Measurements from ENCODE around the gene NABP1.
"Not testable (repeated sequence)": the region's sequence is repeated elsewhere in the genome, so short reads cannot be mapped to it uniquely, and the experiment has no call there.

The NABP1 gene, protein sequence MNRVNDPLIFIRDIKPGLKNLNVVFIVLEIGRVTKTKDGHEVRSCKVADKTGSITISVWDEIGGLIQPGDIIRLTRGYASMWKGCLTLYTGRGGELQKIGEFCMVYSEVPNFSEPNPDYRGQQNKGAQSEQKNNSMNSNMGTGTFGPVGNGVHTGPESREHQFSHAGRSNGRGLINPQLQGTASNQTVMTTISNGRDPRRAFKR

GRCh38 chr2:191677646-191678436, at the start of gene NABP1:
Gene NABP1, plus strand, starts transcription at chr2:191678136. Its CDS starts 479 bp downstream, at chr2:191678615.
- peak; percentile 98 for DNase-seq

GRCh38 chr2:191629001-191629453, 48.9 kb upstream of the NABP1 start:
- peak; percentile 67 for DNase-seq

DNA sequence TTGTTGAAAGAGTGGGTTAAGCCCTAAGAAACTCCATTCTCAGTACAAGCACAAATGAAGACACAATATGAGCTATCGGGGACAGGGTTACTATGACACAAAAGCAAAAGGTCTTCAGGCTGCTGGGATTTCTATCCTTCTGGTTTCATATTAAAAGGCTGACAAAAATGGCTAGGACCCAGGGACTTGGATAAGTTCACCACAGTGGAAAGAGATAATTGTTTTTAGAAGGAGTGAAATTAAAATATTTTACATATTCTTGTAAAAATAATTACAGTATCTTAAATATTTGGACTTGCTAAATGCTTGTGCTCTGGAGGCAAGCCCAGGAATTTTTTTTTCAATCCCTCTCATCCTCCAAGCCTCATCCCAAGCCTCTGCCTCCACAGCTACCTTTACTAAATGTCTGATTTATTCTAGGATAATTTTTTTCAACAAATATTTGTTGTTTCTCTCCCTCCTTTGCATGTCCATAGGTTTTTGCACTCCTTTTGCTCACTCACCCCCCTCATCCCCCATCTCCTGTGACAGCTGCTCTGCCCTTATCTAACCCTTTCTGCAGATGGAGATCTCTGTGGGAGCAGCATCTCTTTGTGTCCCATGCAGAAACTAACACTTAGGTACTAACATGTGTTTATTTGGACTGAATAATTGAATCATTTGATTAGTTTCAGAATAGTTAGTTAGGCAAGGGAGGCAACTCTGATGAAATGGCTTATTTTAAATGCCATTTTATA, 47.8 kb upstream of the NABP1 start:
- no peak for DNase-seq

GRCh38 chr2:191631754-191632153, 46.2 kb upstream of the NABP1 start:
- DNase-seq, result no peak

DNA sequence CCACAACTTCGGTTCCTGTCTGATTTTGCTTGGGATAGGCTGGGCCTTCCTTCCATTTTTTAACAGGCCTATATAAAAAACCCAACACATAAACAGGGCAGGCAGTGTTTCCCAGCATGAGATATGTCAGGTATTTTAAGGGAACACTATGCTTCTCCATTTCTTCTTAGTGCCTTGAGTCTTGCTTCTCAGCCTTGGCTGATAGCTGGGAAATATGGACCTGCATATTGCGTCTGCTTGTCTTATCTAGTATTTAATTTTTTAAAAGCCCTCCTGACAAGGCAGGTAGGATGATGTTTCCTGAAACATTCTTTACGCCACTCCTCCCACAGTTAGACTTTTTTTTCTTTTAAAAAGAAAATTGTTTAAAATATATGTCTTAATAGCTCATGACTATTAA, 45.5 kb upstream of the NABP1 start:
- no peak for DNase-seq

GRCh38 chr2:191634791-191635190, 43.1 kb upstream of the NABP1 start:
- no peak for DNase-seq

GRCh38 chr2:191635333-191636234, 42.4 kb upstream of the NABP1 start:
- no peak for DNase-seq

GRCh38 chr2:191636235-191636543, 41.7 kb upstream of the NABP1 start:
- peak; percentile 29 for DNase-seq

DNA sequence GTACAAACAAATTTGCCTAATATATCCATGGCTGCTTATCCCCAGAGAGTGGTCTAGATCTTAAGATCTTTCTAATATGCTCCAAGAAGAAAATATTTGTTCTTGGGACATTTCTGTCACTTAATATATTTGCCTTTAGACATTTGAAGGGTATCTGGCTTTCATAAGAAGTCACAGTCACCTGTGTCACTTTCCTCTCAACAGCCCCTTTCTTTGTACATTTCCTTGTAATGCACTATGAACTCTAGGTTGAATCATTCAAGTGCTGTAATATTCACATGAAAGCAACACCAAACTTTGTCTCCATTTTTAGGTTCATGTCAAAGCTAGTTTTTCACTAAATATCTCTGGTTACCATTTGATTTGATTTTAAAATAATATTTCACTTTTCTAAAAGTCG, 41.4 kb upstream of the NABP1 start:
- peak; percentile 51 for DNase-seq

- peak; percentile 86 for DNase-seq
Observed at GRCh38 chr2:191637182-191638078, 40.5 kb upstream of the NABP1 start.

- peak; percentile 52 for DNase-seq
Observed at GRCh38 chr2:191638079-191638801, 39.7 kb upstream of the NABP1 start.

DNA sequence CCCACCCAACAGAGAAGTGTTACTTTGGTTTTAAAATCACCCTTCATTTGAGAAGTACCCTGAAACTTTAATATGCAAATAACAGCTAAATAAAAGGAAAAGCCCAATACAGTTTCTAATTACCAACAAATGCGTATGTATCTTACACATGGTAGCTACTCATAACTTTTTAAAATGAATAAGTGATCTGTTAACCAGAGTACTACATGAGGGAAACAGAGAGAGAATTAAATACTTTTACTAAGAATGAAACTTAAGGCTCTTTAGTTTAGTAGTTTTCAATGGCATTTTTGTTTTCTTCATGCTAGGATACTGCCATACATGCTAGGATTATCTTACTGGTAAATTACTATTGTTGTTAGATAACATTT, 39.1 kb upstream of the NABP1 start:
- no peak for DNase-seq

DNA sequence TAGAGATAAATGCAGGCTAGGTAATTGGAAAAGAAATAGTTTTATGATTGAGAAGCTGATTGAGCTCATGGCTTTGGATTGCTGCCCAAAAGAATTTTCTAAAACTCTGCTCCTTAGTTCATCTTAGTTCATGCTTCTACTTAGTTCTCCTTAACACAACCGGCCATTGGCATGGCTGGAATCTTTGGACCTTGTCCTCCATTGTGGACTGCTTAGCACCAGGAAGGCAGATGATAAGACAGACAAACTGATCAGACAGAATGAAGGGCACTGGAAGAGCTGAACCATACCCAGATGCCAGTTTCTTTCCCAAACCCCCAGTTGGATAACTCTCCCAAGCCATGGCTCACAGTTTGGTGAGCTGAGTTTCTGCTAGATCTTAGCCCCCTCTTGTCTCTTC, 36.3 kb upstream of the NABP1 start:
- DNase-seq, result no peak

DNA sequence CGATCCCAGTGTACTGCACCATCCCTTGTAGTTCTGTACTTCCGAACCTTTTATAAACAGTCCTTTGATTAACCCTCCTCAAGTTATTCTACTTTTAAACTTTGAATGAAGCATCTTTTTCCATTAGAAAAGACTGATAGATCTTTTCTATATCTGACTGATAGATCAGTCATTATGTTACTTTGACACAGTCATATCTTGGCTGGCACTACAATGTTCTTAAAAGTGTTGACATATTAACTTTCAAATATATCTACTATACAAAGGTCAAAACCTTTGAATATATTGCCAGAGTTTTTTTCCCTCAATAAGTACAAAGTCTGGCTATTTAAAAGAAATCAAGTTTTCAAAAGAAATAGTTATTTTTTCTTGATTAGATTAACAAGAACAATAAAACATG, 35.4 kb upstream of the NABP1 start:
- DNase-seq, result no peak

- DNase-seq, result no peak
Observed at GRCh38 chr2:191643429-191643828, 34.5 kb upstream of the NABP1 start.

GRCh38 chr2:191644613-191645012, 33.3 kb upstream of the NABP1 start:
- not testable (repeated sequence) for DNase-seq

DNA sequence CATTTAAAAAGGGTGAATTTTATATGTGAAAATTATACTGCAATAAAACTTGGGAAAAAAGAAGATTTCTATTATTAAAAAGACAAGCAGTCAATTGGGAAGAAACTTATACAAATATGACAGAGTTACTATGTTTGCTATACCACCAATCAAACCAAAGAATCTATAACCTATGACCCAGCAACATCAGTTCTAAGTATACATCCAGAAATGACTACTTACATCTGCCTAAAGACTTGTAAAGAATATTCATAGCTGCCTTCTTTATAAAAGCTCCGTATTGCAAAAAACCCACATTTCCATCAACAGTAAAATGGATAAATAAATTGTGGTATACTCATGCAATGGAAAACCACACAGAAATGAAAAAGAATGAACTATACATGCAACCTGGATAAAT, 32.9 kb upstream of the NABP1 start:
- DNase-seq, result no peak

GRCh38 chr2:191645434-191646162, 32.3 kb upstream of the NABP1 start:
- DNase-seq, result no peak

GRCh38 chr2:191646163-191646902, 31.6 kb upstream of the NABP1 start:
- DNase-seq, result no peak

DNA sequence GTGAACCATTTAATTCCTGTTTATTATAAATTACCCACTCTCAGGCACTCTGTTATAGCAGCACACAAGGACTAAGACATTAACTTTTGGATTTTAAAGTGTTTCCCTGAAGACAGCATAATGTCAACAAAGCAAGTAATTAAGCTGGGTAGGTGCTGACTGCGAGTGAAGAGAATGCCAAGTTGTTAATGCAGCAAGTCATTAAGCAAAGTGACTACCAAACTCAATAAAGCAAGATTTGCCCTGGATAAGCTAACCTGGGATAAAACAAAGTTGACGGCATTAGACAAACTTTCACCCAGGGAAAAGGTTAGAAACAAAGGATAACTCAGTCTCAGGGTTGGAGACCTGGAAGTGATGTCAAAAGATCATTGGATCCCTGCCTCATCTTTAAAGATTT, 28.4 kb upstream of the NABP1 start:
- no peak for DNase-seq

Measured in CD4-positive, alpha-beta T cell treated with Interleukin-4 for 4 hours (primary cell).